Esophagus muscularis mucosa (tissue), 4 donors: ENCODE data around the gene ZNF862.

Experiments used
- CTCF ChIP-seq, 3 experiments: fragments of 200-600 bp in 2 of 3; fragments of 450-650 bp in 1 of 3; sonication (generic) in 2 of 3; IDR thresholded peaks; one replicate each; pipeline ENCODE4 v1.5.1; 2017 to 2019; ENCODE audit warnings: antibody characterized with exemption in 3 of 3, mild to moderate bottlenecking in 2 of 3, moderate library complexity in 1 of 3
- EP300 ChIP-seq: sonication (generic); formaldehyde crosslinking; IDR thresholded peaks from one replicate; pipeline ENCODE4 v1.6.1; 2017; ENCODE audit warnings: antibody characterized with exemption
- POLR2A ChIP-seq: fragments of 450-650 bp; IDR thresholded peaks from one replicate; pipeline ENCODE4 v1.6.1; 2017; ENCODE audit warnings: antibody characterized with exemption, moderate library complexity, mild to moderate bottlenecking, low read depth
- POLR2AphosphoS5 ChIP-seq, 2 donors: sonication (generic); formaldehyde crosslinking; IDR thresholded peaks; one replicate each; pipeline ENCODE4 v1.6.1; 2017; ENCODE audit warnings: antibody characterized with exemption in 2 of 2

GRCh38 chr7:149845257-149845980 lies 7.2 kb downstream of the ZNF862 start:
- TF ChIP-seq CTCF (IDR thresholded peaks at IDR 0.05) = no peak
- TF ChIP-seq POLR2AphosphoS5 (IDR thresholded peaks at IDR 0.05) = no peak
- TF ChIP-seq POLR2A = no peak
- TF ChIP-seq EP300 = no peak
